ENCODE results near the gene PARP1.

DNA sequence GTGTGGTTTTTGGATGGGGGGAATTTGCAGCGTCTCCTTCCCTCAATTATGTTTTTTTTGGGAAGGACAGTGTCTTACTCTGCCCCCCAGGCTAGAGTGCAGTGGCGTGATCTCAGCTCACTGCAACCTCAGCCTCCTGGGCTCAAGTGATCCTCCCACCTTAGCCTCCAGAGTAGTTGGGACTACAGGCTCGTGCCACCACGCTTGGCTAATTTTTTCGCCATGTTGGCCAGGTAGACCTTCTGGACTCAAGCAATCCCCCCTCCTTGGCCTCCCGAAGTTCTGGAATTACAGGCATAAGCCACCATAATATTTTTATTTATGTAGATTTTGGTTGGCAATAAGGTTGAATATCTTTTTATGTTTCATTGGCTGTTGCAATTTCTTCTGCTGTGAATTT, 9.5 kb upstream of the PARP1 start:
- TF ChIP-seq TAF1 (conservative IDR thresholded peaks at IDR 0.05) (no peak), CTCF (IDR thresholded peaks at IDR 0.05; ENCODE audit: low read depth, low read length, missing input control) (no peak), GABPA (IDR thresholded peaks at IDR 0.05 in 1 of 2, conservative IDR thresholded peaks at IDR 0.05 in 1 of 2) (no peak), JUND (IDR thresholded peaks at IDR 0.05) (no peak), SP1 (IDR thresholded peaks at IDR 0.05) (no peak)

Data from liver (tissue), 3 donors.